BJ (cell line): ENCODE data around the gene CDC37. TPM values are rescaled to one million over a fixed set of nuclear protein-coding genes. Genes with fewer than 3 reads are reported as not detected.

Experiments used
- CTCF ChIA-PET: fragments of 350-600 bp; formaldehyde crosslinking; extraction: SDS; loops from one replicate; lab custom pipeline; 2021; ENCODE audit warnings: antibody characterized with exemption, inconsistent platforms; lab: Yijun Ruan, JAX
- POLR2A ChIA-PET: fragments of 300-600 bp; sonication (Branson Sonifier 250); formaldehyde crosslinking; extraction: SDS; loops from one replicate; lab custom pipeline; 2021; ENCODE audit warnings: antibody characterized with exemption; lab: Charles Lee
- DNase-seq: peaks from one replicate; pipeline ENCODE4 v3.0.0-alpha.2; 2011; ENCODE audit warnings: low read depth
- H3K27me3 ChIP-seq: 2 replicates; pipeline ENCODE4 v1.6.0; 2011; ENCODE audit warnings: low read length; ENCODE audit not compliant: control insufficient read depth, insufficient read depth
- H3K36me3 ChIP-seq: 2 replicates; pipeline ENCODE4 v1.5.1; 2011; ENCODE audit warnings: low read length; ENCODE audit not compliant: control insufficient read depth, insufficient read depth
- H3K4me3 ChIP-seq: 2 replicates; pipeline ENCODE4 v1.5.1; 2011; ENCODE audit warnings: low read depth, mild to moderate bottlenecking, control low read depth, low read length
- polyA plus RNA-seq: library from polyadenylated mRNA; depleted of rRNA; stranded (reverse); fragments of >200 nt; gene quantifications from 2 replicates; pipeline ENCODE4 v1.2.3, GENCODE V29; 2011
- TF ChIP-seq, protein P1 (sequence below): IDR thresholded peaks from 2 replicates; pipeline ENCODE4 v1.5.1; 2011; ENCODE audit warnings: low read depth, mild to moderate bottlenecking, control low read depth, inconsistent platforms, low read length, moderate library complexity; ENCODE audit not compliant: insufficient read depth

CDC37 gene
- polyA plus RNA-seq, 1 experiment = 429 TPM

DNA sequence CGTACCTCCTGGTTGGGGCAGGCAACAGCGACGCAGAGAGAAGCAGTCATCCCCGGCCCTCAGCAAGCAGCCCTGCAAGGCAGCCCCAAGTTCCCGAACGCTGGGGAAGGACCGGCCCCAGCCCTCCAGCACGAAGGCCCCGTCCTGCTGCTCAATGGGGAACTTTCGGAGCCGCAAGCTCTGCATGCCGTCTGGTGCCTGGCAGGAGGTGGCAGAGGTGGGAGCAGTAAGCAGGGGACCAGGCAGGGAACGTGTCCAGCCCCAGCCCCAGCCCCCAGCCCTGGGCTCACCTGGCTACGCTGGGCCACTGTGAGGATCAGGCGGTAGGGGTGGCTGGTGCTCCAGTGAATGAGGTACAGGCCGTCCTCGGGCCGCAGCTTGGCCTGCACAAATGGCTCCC lies 41.1 kb downstream of the CDC37 start:
- ChIA-PET POLR2A (no interaction called here), CTCF (no interaction called here)
- TF ChIP-seq, protein P1, sequence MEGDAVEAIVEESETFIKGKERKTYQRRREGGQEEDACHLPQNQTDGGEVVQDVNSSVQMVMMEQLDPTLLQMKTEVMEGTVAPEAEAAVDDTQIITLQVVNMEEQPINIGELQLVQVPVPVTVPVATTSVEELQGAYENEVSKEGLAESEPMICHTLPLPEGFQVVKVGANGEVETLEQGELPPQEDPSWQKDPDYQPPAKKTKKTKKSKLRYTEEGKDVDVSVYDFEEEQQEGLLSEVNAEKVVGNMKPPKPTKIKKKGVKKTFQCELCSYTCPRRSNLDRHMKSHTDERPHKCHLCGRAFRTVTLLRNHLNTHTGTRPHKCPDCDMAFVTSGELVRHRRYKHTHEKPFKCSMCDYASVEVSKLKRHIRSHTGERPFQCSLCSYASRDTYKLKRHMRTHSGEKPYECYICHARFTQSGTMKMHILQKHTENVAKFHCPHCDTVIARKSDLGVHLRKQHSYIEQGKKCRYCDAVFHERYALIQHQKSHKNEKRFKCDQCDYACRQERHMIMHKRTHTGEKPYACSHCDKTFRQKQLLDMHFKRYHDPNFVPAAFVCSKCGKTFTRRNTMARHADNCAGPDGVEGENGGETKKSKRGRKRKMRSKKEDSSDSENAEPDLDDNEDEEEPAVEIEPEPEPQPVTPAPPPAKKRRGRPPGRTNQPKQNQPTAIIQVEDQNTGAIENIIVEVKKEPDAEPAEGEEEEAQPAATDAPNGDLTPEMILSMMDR = no peak
- H3K27me3 ChIP-seq = no peaks in the 10 kb centered on the region
- H3K36me3 ChIP-seq = peaks cover 34% of the 10 kb centered on the region
- no peak overlapping the region for H3K4me3 ChIP-seq
- no peak for DNase-seq

DNA sequence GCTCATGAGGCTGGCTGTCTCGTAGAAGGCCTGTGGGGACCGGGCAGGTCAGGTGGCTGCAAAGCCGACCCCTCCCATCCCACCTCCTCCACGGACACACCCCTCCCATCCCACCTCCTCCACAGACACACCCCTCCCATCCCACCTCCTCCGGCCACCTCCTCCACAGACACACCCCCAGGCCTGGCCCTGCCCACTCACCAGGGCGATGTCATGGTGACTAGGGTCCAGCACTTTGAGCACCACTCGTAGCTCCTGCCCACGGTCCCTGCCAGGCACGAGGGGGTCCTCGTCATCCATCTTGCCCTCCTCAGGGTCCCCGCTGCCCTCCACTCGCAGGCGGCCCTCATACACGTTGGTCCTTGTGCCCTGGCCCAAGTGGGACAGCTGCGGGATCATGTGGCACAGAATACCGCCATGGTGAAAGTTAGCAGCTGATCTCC lies 41.8 kb downstream of the CDC37 start:
- H3K4me3 ChIP-seq = no peak overlapping the region
- TF ChIP-seq, protein P1 = no peak
- CTCF ChIA-PET = no interaction called here
- H3K27me3 ChIP-seq = no peaks in the 10 kb centered on the region
- peaks cover 36% of the 10 kb centered on the region for H3K36me3 ChIP-seq
- POLR2A ChIA-PET = no interaction called here
- DNase-seq = no peak

DNA sequence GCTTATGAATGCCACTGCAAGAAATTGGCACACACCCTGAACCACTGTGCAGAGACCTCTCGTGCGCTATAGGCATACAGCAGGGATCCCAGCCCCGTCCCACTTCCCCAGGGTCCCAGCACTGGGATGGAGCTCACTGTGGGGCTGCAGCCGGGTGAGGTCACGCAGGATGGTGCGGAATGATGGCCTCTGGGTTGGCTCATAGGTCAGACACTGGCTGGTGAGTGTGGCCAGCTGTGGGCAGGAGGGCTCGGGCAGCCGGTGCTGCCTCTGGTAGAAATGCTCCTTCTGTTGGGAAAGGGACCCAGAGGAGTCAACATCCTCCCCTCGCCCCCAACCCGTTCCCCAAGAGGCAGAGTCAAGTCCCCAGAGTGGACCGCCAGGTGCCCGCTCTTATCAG lies 46.9 kb downstream of the CDC37 start:
- Histone ChIP-seq H3K27me3 (no peaks in the 10 kb centered on the region), H3K36me3 (peaks cover 31% of the 10 kb centered on the region), H3K4me3 (no peak overlapping the region)
- DNase-seq = no peak
- ChIA-PET POLR2A (no interaction called here), CTCF (no interaction called here)
- TF ChIP-seq, protein P1 = no peak

DNA sequence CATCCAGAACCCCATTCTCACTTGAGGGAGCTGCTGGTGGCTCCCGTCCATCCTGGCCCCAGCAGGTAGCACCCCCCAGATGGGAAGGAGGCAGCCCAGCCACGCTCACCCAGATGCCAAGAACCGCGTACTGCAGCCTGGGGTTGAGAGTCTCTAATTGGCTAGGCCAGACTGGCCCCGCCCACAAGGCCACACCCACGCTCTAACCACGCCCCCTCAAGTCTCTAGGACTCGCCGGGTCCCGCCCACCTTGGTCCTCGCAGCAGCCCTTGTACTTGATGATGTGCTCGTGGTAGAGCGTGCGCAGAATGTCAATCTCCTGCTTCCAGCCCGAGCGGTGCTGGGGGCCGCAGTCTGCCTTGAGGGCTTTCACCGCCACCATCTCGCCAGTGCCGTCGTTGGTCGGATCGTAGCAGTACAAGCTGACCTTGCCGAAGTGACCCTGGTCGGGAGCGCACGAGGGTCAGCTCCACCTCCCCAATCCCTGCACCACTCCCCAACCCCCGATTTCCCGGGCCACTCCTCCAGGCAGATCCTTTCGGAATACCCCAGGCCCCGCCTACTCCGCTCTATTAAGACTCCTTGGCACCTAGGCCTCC lies 49.5 kb downstream of the CDC37 start:
- TF ChIP-seq, protein P1 = no peak
- CTCF ChIA-PET = interaction anchor here (0.7 kb wide), 1 partner anchor 17 kb away, joined by 5 read pairs; no protein-coding TSS in a partner anchor
- no peak for DNase-seq
- H3K27me3 ChIP-seq = no peaks in the 10 kb centered on the region
- POLR2A ChIA-PET = interaction anchor here (0.6 kb wide), 1 partner anchor 185 kb away, joined by 3 read pairs; no protein-coding TSS in a partner anchor
- H3K36me3 ChIP-seq = peaks cover 26% of the 10 kb centered on the region
- no peak overlapping the region for H3K4me3 ChIP-seq

DNA sequence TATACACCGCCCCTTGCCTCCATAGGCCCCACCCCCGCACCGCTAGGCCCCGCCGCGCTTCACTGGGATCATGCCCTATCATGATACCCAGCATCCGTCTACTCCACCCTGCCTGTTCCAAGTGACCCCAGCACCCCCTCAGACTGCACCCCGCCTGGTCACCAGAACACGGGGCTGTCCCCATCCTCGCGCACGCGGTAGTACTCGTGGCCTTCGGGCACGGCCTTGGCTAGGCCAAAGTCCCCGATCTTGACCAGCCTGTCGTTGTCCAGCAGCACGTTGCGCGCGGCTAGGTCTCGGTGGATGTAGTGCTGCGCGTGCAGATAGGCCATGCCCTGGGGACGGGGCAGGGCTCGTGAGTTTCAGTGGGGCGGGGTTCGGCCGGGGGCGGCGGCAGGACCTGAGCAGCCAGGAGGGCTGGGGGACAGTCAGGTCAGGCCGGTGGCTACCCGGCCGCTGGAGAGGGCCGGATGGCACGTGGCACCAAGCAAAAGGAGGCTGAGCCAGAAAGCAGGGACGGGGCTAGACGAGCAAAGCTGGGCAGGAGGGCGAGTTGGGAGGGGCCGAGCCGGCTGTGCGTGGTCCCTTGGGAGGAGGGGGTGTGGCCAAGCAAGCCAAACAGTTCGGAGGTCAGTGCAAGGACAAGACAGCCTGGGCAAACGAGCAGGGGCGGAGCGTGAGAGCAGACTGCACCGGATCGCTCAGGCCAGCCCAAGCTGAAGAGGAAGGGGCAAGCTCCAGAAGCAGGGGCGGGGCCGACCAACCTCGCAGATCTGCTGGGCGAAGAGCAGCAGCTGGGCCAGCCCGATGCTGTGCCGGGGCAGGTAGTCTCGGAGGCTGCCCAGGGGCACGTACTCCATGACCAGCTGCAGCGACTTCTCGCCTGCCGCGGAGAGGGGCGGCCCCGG lies 50.3 kb downstream of the CDC37 start:
- DNase-seq = no peak
- TF ChIP-seq, protein P1 = no peak
- POLR2A ChIA-PET = no interaction called here
- CTCF ChIA-PET = interaction anchor here (0.7 kb wide), 1 partner anchor 16 kb away, joined by 5 read pairs; no protein-coding TSS in a partner anchor
- Histone ChIP-seq H3K27me3 (no peaks in the 10 kb centered on the region), H3K36me3 (peaks cover 26% of the 10 kb centered on the region), H3K4me3 (no peak overlapping the region)
